ENCODE measurements around the gene IFNGR1.

GRCh38 chr6:137246164-137246563 lies 27.0 kb upstream of the IFNGR1 start:
- TF ChIP-seq CTCF (IDR thresholded peaks at IDR 0.05) (no peak), POLR2A (IDR thresholded peaks at IDR 0.05) (no peak), POLR2AphosphoS5 (IDR thresholded peaks at IDR 0.05) (no peak)

Data from breast epithelium (tissue), 3 donors.